ENCODE measurements around the gene BIN1. TPM values are rescaled to one million over a fixed set of nuclear protein-coding genes. Genes with fewer than 3 reads are reported as not detected.

Gene BIN1
- total RNA-seq, 1 experiment from 2014 or later = 198 TPM

DNA sequence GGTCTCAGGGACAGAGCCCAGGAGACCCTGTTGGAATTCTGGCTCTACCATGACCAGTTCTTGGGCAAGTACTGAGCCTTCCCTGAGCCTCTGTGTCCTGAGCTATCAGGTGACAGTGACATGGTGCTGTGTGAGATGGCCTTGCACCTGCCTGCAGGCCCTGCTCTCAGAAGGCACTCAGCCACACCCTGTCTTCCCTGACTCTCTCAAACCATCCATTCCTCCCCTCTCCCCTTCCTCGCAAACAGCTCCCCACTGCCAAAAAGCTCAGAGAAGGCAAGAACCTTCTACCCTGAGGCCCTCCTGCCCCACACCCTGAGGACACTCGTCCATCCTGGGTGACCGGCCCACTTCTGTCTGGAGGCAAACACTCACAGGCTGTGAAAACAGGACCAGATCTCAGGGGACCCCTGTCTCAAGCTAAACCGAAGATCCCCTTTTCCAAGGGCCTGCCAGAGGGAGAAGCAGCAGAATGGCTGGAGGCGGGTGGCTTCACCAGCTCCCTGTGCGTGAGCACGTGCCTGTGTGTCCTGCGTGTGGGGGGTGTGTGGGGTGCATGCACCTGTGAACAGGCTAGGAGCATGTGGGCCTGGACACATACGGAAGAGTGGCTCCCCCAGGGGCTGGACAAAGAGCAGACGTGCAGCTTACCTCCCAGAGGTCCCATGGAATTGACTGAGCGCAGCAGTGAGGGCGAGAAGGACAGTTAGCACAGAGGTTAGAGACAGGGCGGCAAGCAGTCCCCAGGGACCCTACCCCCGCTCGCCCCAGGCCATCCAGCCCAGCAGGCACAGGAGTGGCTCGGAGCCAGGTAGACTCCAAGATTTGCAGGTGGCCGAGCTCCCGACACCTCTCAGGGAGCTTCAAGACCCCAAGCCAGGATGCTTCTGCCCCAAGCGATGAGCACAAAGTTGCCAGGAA, 53.9 kb downstream of the BIN1 start:
- Mint-ChIP-seq H3K4me1 (ENCODE audit: low read depth, unreplicated experiment) (peaks cover 7% of the 10 kb centered on the region), H3K27me3 (ENCODE audit: insufficient read depth, unreplicated experiment) (no peaks in the 10 kb centered on the region), H3K36me3 (ENCODE audit: insufficient read depth, unreplicated experiment) (peaks cover 76% of the 10 kb centered on the region), H3K9me3 (ENCODE audit: unreplicated experiment) (no peaks in the 10 kb centered on the region), H3K27ac (ENCODE audit: unreplicated experiment) (no peak overlapping the region), H3K4me3 (ENCODE audit: unreplicated experiment) (no peak overlapping the region)
- Histone ChIP-seq H3K9me3 (no peaks in the 10 kb centered on the region), H3K4me1 (peaks cover 9% of the 10 kb centered on the region; the same call in 1 of the 2 replicates), H3K4me3 (ENCODE audit: low read depth, low read length) (no peak overlapping the region), H3K27me3 (replicated peaks; ENCODE audit: control insufficient read depth, insufficient read depth, low read length) (no peaks in the 10 kb centered on the region), H3K36me3 (ENCODE audit: control insufficient read depth, insufficient read depth, low read length) (peaks cover 5% of the 10 kb centered on the region)
- intact Hi-C loops (cut with micrococcal nuclease; ENCODE audit: unreplicated experiment) = no loop called here
- no TSS peak for BruUV-seq (replicated peaks)
- CTCF ChIA-PET = interaction anchor here (1.0 kb wide), 1 partner anchor 274 kb away, joined by 3 read pairs; no protein-coding TSS in a partner anchor
- POLR2A ChIA-PET = no interaction called here
- TF ChIP-seq, protein P1, sequence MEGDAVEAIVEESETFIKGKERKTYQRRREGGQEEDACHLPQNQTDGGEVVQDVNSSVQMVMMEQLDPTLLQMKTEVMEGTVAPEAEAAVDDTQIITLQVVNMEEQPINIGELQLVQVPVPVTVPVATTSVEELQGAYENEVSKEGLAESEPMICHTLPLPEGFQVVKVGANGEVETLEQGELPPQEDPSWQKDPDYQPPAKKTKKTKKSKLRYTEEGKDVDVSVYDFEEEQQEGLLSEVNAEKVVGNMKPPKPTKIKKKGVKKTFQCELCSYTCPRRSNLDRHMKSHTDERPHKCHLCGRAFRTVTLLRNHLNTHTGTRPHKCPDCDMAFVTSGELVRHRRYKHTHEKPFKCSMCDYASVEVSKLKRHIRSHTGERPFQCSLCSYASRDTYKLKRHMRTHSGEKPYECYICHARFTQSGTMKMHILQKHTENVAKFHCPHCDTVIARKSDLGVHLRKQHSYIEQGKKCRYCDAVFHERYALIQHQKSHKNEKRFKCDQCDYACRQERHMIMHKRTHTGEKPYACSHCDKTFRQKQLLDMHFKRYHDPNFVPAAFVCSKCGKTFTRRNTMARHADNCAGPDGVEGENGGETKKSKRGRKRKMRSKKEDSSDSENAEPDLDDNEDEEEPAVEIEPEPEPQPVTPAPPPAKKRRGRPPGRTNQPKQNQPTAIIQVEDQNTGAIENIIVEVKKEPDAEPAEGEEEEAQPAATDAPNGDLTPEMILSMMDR (IDR thresholded peaks at IDR 0.05; ENCODE audit: insufficient read depth in 1 of 2, low read depth in 1 of 2, low read length in 1 of 2, severe bottlenecking in 1 of 2, unreplicated experiment in 1 of 2) = no peak
- DNase-seq = peak in 1 of 2 experiments; percentile 34

DNA sequence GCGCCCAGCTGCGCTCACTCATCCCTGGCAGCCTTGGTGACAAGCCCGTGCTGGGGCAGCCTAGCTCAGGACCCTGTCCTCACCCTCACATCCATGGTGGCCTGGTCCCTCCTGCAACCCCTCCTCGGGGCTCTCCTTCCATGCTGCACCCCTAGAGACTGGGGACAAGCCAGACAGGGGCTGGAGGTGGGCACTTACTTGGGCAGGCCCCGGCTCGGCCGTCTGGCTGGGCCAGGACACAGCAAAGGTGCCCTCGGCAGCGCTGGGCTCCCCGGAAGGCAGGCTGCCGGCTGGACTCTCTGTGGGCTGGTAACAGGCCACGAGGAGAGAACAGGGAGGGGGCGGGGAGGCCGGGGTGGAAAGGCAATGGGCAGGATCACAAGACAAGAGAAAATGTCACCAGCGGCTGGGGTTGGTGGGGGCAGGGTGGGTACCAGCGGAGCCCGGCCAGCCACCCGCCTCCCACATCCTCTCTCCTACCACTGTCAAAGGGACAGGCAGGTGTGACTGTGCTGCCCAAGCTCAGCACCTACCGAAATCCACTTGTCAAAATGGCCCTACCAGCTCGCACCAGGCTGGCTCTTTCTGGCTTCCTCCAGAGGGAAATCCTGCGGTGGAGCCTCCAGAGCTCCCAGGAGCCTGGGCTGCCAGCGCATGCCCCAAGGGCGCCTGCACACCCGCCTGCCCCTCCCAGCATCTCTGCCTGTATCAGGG, 54.7 kb downstream of the BIN1 start:
- ChIA-PET POLR2A (no interaction called here), CTCF (interaction anchor here (0.9 kb wide), 1 partner anchor 145 kb away, joined by 3 read pairs; no protein-coding TSS in a partner anchor)
- peaks cover 76% of the 10 kb centered on the region for H3K36me3 Mint-ChIP-seq (ENCODE audit: insufficient read depth, unreplicated experiment)
- no peak overlapping the region for H3K4me3 ChIP-seq (ENCODE audit: low read depth, low read length)
- H3K4me3 Mint-ChIP-seq (ENCODE audit: unreplicated experiment) = no peak overlapping the region
- peak in 1 of 2 experiments; percentile 29 for DNase-seq
- no peak overlapping the region for H3K27ac Mint-ChIP-seq (ENCODE audit: unreplicated experiment)
- H3K9me3 ChIP-seq = no peaks in the 10 kb centered on the region
- H3K4me1 ChIP-seq = peaks cover 9% of the 10 kb centered on the region; the same call in 1 of the 2 replicates
- H3K9me3 Mint-ChIP-seq (ENCODE audit: unreplicated experiment) = no peaks in the 10 kb centered on the region
- peaks cover 7% of the 10 kb centered on the region for H3K4me1 Mint-ChIP-seq (ENCODE audit: low read depth, unreplicated experiment)
- BruUV-seq (replicated peaks) = no TSS peak
- TF ChIP-seq, protein P1 (IDR thresholded peaks at IDR 0.05; ENCODE audit: insufficient read depth in 1 of 2, low read depth in 1 of 2, low read length in 1 of 2, severe bottlenecking in 1 of 2, unreplicated experiment in 1 of 2) = no peak
- intact Hi-C loops (cut with micrococcal nuclease; ENCODE audit: unreplicated experiment) = no loop called here
- peaks cover 5% of the 10 kb centered on the region for H3K36me3 ChIP-seq (ENCODE audit: control insufficient read depth, insufficient read depth, low read length)
- no peaks in the 10 kb centered on the region for H3K27me3 ChIP-seq (replicated peaks; ENCODE audit: control insufficient read depth, insufficient read depth, low read length)
- no peaks in the 10 kb centered on the region for H3K27me3 Mint-ChIP-seq (ENCODE audit: insufficient read depth, unreplicated experiment)

Measured in Caco-2 (cell line).